Cardiac muscle cell (in vitro differentiated cells and primary cell): ENCODE data around the gene COL4A2. TPM values are rescaled to one million over a fixed set of nuclear protein-coding genes. Genes with fewer than 3 reads are reported as not detected.

Experiments
- DNase-seq, 2 donors: peaks; one replicate each; pipeline versions ENCODE4 v3.0.0 to v3.0.0-alpha.2; 2010 to 2017; ENCODE audit warnings: low read depth in 1 of 2, low spot score in 1 of 2
- H3K27ac ChIP-seq: fragments of 200-600 bp; sonication (generic); 2 replicates; pipeline ENCODE4 v1.5.1; 2016
- H3K27me3 ChIP-seq: fragments of 200-600 bp; sonication (generic); 2 replicates; pipeline ENCODE4 v1.6.0; 2016; ENCODE audit warnings: control low read depth
- H3K36me3 ChIP-seq: fragments of 200-600 bp; sonication (generic); 2 replicates; pipeline ENCODE4 v1.5.1; 2016; ENCODE audit warnings: control low read depth
- H3K4me1 ChIP-seq: fragments of 200-600 bp; sonication (generic); 2 replicates; pipeline ENCODE4 v1.8.1; 2017; ENCODE audit warnings: low read depth, mild to moderate bottlenecking, mixed run types
- H3K4me3 ChIP-seq: fragments of 200-600 bp; sonication (generic); 2 replicates; pipeline ENCODE4 v1.5.1; 2016; ENCODE audit warnings: mild to moderate bottlenecking
- H3K9me3 ChIP-seq: fragments of 200-600 bp; sonication (generic); 2 replicates; pipeline ENCODE4 v1.5.1; 2017; ENCODE audit warnings: low read depth, mild to moderate bottlenecking, control low read depth
- CTCF ChIP-seq: IDR thresholded peaks from 2 replicates; pipeline ENCODE4 v1.5.1; 2012; ENCODE audit warnings: low read depth, mild to moderate bottlenecking, low read length
- polyA plus RNA-seq: library from polyadenylated mRNA; unstranded; fragments of >200 nt; fragmentation: Nextera tagmentation; extraction: Ambion mirVana; gene quantifications from 2 replicates; pipeline ENCODE4 v1.2.1, GENCODE V29; 2016
- total RNA-seq: library from RNA; depleted of rRNA; stranded (reverse); fragments of >200 nt; gene quantifications from 2 replicates; pipeline ENCODE4 v1.2.3, GENCODE V29; 2016

COL4A2 gene
- total and polyA plus RNA-seq, 2 experiments from 2014 or later: 184 to 516 TPM

- TF ChIP-seq CTCF: no peak
- Histone ChIP-seq H3K36me3 (no peaks in the 10 kb centered on the region), H3K9me3 (no peaks in the 10 kb centered on the region), H3K4me3 (no peak overlapping the region), H3K27ac (no peak overlapping the region), H3K4me1 (peaks cover 10% of the 10 kb centered on the region), H3K27me3 (no peaks in the 10 kb centered on the region)
- no peak for DNase-seq
Measured at GRCh38 chr13:110396476-110396875, 89.4 kb downstream of the COL4A2 start.

GRCh38 chr13:110396913-110397381, 89.9 kb downstream of the COL4A2 start:
- peak in 1 of 2 donors; percentile 100 for DNase-seq
- H3K27me3 ChIP-seq: no peaks in the 10 kb centered on the region
- no peak overlapping the region for H3K27ac ChIP-seq
- no peaks in the 10 kb centered on the region for H3K36me3 ChIP-seq
- TF ChIP-seq CTCF: no peak
- no peaks in the 10 kb centered on the region for H3K9me3 ChIP-seq
- no peak overlapping the region for H3K4me3 ChIP-seq
- H3K4me1 ChIP-seq: peaks cover 10% of the 10 kb centered on the region

- no peak for TF ChIP-seq CTCF
- Histone ChIP-seq H3K4me3 (no peak overlapping the region), H3K27ac (no peak overlapping the region), H3K27me3 (no peaks in the 10 kb centered on the region), H3K4me1 (peaks cover 10% of the 10 kb centered on the region), H3K36me3 (no peaks in the 10 kb centered on the region), H3K9me3 (no peaks in the 10 kb centered on the region)
- DNase-seq: peak in 1 of 2 donors; percentile 90
Measured at GRCh38 chr13:110397436-110398115, 90.5 kb downstream of the COL4A2 start.

- peak; percentile 28 to 85 for DNase-seq
- Histone ChIP-seq H3K27ac (no peak overlapping the region), H3K27me3 (no peaks in the 10 kb centered on the region), H3K4me3 (no peak overlapping the region), H3K36me3 (no peaks in the 10 kb centered on the region), H3K9me3 (no peaks in the 10 kb centered on the region), H3K4me1 (peaks cover 10% of the 10 kb centered on the region)
- no peak for TF ChIP-seq CTCF
Measured at GRCh38 chr13:110398564-110399507, 91.8 kb downstream of the COL4A2 start.

GRCh38 chr13:110399801-110400200, 92.7 kb downstream of the COL4A2 start:
- DNase-seq: peak in 1 of 2 donors; percentile 70
- H3K4me3 ChIP-seq: no peak overlapping the region
- no peak for TF ChIP-seq CTCF
- peaks cover 10% of the 10 kb centered on the region for H3K4me1 ChIP-seq
- no peaks in the 10 kb centered on the region for H3K27me3 ChIP-seq
- H3K27ac ChIP-seq: no peak overlapping the region
- H3K9me3 ChIP-seq: no peaks in the 10 kb centered on the region
- no peaks in the 10 kb centered on the region for H3K36me3 ChIP-seq
